Measurements from ENCODE around the gene NTM.

Gene NTM

DNA sequence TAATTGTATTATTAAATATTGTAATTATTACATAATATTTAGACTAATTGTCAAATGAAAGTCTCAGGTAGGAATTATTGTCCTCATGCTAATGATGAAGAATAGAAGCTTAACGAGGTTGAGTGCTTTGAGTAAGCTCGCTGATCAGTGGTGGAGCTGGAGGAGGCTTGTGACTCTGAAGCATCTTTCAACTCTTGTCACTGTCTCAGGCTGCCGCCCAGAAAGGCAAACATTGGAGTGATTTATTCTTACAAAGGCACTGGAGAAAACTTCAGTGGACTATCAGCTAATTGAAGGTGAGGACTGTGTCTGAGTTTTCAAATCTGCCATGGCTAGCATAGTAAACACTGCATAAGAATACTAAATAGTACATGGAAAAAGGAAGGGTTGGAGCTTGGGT lies 595.1 kb downstream of the NTM start:
- no peak for TF ChIP-seq CTCF (IDR thresholded peaks at IDR 0.05; ENCODE audit: borderline replicate concordance, insufficient read depth, low read depth, low read length)
- no peak overlapping the region for H3K4me3 ChIP-seq (ENCODE audit: low read depth, low read length)

DNA sequence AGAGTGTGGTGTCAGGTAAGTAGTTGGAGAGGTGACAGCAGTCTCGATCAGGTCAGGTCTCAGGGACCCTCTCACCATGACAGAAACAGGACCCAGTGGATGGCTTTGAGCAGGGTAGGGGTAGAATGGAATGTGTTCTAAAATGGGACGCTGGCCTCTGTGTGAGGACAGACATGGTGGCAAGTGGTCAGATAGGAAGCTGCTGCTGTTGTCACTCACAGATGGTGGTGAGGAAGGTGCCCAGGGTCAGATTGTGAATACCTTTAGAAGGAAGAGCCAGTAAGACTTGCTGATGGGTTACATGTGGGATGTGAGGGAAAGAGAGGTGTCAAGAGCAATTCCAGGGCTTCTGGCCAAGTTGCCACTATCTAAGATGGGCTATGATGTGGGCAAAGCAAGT lies 596.3 kb downstream of the NTM start:
- H3K4me3 ChIP-seq (ENCODE audit: low read depth, low read length): no peak overlapping the region
- no peak for TF ChIP-seq CTCF (IDR thresholded peaks at IDR 0.05; ENCODE audit: borderline replicate concordance, insufficient read depth, low read depth, low read length)

GRCh38 chr11:131969261-131969660 lies 598.8 kb downstream of the NTM start:
- no peak overlapping the region for H3K4me3 ChIP-seq (ENCODE audit: low read depth, low read length)
- TF ChIP-seq CTCF (IDR thresholded peaks at IDR 0.05; ENCODE audit: borderline replicate concordance, insufficient read depth, low read depth, low read length): no peak

- no peak overlapping the region for H3K4me3 ChIP-seq (ENCODE audit: low read depth, low read length)
- no peak for TF ChIP-seq CTCF (IDR thresholded peaks at IDR 0.05; ENCODE audit: borderline replicate concordance, insufficient read depth, low read depth, low read length)
Observed at GRCh38 chr11:131973061-131973460, 602.6 kb downstream of the NTM start.

- TF ChIP-seq CTCF (IDR thresholded peaks at IDR 0.05; ENCODE audit: borderline replicate concordance, insufficient read depth, low read depth, low read length): no peak
- no peak overlapping the region for H3K4me3 ChIP-seq (ENCODE audit: low read depth, low read length)
Observed at GRCh38 chr11:131975619-131976018, 605.2 kb downstream of the NTM start.

DNA sequence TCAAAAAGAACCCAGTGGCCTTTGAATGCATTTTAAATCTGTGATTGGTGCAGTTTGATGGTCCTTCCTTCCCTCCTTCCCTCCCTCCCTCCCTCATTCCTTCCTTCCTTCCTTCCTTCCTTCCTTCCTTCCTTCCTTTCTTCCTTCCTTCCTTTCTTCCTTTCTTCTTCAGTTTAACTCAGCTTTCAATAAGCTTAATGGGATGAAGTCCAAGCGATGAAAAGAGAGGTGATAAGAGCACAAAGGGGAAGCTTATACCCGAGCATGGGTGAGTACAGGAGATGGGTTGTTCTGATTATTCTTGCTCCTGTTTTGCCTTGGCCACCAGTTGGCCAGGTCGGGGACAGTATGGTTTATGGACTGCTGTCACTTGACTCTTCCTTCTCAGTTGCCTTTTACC lies 605.6 kb downstream of the NTM start:
- no peak for TF ChIP-seq CTCF (IDR thresholded peaks at IDR 0.05; ENCODE audit: borderline replicate concordance, insufficient read depth, low read depth, low read length)
- H3K4me3 ChIP-seq (ENCODE audit: low read depth, low read length): no peak overlapping the region

- no peak overlapping the region for H3K4me3 ChIP-seq (ENCODE audit: low read depth, low read length)
- no peak for TF ChIP-seq CTCF (IDR thresholded peaks at IDR 0.05; ENCODE audit: borderline replicate concordance, insufficient read depth, low read depth, low read length)
Observed at GRCh38 chr11:131977231-131977630, 606.8 kb downstream of the NTM start.

Measured in GM12875 (cell line).